GM10847 (cell line): ENCODE measurements around the gene CBX5.

Experiments used
- POLR2A ChIP-seq: IDR thresholded peaks from 2 replicates; pipeline ENCODE4 v1.6.1; 2011; ENCODE audit not compliant: insufficient read length; ENCODE audit errors: extremely low read depth

CBX5 gene

DNA sequence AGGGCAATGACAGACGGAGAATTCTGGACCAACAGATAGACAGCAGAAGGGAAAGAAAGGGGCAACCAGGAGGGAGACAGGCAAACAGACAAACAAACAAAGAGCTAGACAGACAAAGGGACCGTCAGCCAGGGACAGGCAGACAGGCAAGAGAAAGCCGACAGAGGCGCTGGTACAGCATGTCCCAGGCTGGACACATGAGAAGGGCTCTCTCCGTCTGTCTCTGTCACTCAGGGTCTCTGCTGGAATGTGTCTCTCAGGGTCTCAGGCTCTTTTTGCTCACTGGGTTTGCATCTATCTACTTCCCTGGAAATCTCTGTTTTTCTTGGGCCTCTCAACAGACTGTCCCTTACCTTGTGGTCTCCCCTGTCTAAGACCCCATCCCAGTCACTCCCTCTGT is 82.9 kb downstream of the CBX5 start:
- TF ChIP-seq POLR2A: no peak

DNA sequence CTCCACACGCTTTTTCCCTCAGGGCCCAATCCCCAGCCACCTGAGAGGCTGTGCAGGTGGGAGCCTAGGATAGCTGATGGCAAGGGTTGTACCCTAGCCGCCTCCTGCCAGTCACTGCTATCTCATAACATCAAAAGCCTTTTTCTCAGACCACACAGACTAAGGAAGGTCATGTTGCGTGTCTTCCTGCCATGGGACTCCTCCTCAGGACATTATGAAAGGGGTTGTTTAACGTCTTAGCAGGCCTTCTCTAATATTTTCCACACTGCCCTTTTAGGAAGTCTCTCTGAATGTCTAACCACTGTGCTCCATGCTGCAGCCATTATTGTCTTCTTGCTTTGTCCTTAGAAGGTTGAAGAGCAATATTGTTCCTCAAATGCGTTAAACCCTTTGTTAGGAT is 83.5 kb downstream of the CBX5 start:
- TF ChIP-seq POLR2A: no peak

DNA sequence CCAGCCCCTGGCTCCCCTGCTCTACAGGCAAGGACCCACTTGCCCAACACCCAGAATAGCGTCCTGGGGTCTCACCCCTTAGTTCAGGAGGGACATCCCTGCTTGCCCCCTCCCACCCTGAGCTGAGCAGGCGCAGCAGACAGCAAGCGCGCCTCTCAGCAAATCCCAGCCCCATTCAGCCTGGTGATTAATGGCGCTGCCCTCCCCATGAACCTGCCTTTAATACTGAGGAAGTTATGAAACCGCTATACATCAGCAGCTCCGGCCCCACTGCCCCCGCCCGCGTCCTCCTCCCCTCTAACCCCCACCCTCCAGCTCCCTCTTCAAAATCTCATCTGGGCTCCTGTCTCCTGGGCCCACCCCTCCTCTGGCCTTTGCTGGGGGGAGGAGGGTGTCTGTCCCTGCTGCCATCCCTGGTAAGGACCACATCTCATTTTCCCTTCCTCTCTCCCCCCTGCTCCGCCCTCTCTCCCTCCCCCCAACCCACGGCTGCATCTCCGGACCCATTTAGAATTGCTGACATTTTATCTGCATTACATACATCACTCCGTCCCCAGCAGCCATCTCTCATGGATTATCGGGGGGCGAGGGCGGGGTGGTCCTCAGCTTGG is 84.1 kb downstream of the CBX5 start:
- no peak for TF ChIP-seq POLR2A

DNA sequence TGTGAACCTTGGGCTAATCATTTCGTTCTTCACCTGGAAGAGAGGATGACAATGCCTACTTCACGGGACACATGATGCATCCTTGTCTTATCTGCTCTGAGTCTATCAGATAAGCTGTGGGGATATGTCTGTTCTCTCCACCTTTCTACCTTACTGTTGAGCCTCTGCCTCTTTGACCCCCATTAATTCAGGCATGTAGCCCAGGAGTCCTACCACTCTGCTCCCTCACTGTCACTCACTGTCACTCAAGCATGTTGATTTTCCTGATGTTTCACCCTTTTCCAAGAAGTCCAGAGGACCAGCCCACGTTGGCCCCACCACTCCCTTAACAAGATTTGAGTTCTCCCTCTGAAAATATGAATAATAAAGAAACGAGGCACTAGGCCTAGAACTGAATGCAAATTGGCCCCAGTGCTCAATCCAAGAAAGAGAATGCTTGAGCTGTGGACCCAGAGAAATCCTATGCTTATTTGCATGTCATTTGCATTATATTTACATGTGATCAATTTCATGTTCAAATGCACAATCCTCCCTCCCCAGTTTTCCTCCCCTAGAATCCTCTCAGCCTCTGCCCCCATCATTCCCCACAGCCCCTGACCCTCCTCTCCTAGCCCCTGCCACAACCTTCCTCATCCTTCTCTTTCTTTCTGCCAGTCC is 84.7 kb downstream of the CBX5 start:
- no peak for TF ChIP-seq POLR2A

DNA sequence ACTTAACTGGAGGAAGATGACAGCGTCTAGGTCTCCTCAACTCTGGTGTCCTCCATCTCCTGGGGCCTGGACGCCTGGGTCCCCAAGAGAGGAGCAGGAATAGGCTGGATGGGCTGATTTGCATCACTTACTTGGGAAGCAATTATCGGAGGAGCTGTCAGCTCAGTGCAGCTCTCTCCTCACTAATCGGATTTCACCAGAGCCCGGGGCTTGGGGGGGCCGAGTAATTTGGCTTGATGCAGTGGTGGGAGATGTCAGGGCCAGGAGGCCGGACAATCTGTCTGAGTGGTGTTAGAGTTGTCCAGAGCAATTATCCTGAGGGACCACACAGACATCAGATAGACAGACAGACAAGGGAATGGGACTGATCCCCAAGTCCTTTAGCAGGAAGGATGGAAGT is 86.5 kb downstream of the CBX5 start:
- TF ChIP-seq POLR2A: no peak

DNA sequence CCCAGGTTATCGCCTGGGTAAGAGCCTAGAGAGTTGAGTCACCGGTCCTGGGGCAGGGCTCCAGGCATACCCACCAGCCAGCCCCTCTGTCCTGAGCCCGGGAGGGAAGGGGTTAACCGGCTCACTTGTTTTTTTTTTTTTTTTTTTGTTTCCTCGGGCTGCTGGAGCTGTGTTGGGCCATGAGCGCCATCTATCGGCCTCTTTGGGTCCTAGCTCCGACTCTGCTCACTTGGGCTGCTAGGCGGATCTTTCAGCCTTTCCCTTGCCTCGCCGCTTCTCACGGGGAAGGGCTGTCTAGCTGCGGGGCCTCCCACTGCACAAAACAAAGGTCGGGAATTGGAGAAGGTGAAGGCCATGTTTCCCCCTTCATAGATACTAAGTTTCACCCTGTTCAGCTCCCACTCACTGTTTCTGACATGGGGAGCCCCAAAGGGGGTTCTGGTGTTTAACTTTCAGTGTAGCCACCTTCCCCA is 88.3 kb downstream of the CBX5 start:
- no peak for TF ChIP-seq POLR2A

DNA sequence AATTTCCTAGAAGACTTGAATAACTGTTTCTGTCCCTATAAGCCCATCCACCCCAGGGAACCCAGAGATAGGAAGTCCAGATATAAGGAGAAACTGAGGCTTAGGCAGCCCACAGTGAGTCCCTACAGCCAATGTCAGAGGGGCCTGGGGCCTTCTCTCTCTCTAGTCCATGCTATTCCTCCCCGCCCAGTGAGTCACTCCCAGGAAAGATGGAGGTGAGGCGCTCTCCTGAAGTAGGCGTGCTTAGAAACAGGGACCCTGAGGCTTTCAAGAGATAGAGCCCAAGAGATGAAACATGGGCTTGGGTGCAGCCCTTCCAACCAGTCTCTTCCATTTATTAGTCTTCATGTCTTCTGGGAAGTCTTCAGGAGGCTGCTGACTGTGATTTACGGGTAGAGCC is 88.8 kb downstream of the CBX5 start:
- no peak for TF ChIP-seq POLR2A

DNA sequence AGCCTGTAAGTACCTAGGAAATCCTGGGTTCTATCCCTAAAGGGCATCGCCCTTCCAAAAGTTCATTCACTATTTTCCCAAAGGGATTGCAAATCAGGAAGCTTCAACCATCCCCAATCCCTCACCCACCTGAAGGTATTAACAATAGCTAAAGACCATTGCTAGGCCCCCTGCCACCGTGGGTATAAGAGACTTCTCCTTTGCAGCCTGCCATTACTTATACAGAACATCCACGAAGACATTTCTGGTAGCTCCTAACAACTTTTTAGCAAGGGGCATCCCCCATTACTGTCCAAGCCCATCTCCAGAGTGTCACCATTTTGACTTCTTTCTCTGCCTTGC is 90.8 kb downstream of the CBX5 start:
- TF ChIP-seq POLR2A: no peak

DNA sequence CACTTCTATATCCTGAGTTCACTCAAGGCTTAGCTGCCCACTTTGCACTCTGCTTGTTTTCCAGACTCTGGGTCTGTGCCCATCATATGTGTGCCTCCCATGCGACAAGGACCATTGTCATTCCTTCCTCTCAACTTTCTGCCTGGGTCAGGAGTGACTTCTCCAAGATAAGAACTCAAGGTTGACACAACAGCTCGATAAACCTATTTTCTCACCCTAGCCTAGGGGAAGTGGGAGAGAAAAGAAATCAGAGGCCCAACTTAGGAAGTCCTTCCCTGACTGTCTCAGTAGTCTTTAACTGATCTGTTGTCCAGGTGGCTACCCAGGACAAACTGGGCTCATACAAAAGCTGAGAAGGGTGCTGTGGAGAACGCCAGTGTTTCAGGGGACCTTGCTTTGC is 92.8 kb downstream of the CBX5 start:
- TF ChIP-seq POLR2A: no peak

DNA sequence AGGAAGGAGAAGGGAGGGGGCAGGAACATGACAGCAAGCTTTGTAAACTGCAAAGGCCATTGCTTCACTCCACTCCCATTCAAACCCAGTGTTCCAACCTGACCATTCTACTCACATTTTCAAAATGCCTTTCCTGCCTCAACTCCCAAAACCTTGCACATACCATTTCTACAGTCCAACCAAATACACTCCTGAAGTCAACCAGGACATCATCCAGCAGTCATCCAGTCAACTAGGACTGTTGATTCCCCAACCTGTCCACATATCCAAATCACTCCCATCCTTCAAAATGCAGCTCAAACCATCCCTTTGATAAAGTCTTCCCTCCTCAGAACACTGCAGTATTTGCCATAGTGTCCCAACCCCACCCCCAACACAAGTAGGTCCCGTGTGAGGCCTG is 94.0 kb downstream of the CBX5 start:
- TF ChIP-seq POLR2A: no peak

DNA sequence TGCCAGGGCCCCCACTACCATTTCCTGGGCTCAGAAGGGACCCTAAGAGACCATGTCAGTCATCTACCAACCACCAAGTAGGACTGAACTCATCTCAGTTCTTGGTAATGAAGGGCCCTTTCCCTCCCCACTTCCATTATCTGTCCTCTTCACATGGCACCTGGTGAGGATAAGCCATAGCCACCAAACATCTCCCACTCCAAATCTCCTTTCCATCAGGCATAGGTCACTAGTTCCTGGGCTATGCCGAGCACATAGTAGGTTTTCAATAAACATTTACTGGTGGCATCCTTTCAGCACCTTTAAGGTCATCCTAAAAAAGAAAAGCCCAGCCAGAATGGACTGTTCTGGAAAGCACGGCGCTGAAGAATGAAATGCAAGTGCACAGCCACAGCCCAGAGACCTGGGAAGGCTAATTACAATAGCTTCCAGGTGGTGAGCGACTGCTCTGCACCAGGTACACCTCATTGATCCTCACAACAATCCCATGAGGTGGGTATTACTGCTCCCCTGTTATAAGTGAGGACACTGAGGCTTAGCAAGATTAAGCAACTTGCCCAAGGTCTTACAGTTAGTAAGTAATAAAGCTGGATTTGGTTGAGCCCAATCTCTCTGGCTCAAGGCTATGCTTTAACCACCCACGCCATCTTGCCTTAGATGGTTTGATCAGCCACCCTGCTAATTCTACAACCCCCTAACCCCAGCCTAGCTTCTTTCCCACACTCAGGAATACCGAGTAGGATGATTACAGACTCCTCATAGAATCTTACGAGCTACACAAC is 95.7 kb downstream of the CBX5 start:
- no peak for TF ChIP-seq POLR2A

DNA sequence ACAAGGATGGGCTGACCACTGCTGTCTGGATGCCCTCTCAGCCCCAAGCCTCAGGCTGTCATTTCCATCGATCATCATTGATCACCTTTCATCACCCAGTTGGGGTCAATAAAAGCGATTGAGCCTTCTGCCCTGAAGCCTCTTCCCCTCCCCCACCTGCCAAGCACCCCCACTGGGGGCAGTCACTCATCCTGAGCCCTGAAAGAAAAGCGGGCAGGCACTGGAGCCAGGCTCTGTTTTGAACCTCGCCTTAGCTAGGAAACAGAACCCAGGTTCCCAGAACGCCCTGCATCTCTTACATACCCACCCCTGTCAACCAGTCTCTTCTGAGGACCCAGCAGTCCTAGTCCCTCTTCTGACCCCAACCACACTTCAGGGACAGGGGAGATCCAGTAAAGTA is 96.9 kb downstream of the CBX5 start:
- no peak for TF ChIP-seq POLR2A

DNA sequence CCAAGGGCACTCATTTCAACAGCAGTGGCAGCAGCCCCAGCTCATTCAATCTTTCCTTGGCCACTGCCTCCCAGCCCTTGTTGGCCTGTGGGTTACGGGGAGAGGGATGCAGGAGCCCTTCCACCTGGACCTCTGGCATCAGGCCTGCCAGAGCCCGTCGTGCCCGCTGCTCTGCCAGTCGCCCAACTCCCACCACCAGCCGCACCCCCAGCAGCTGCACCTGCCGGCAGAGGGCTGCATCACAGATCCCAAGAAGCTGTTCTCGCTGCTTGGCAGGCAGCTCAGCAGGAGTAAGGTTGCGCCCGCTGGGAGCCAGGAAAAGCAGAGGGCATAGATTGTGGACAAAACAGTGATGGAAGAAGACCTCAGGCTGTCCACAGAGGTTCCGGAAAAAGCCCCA is 97.8 kb downstream of the CBX5 start:
- TF ChIP-seq POLR2A: no peak
